GM12873 (cell line): Measurements from ENCODE around the gene SARS1.
A peak's percentile ranks its signal among the peaks of the same experiment; 100 is the strongest.

ENCODE experiments used
- CTCF ChIP-seq: IDR thresholded peaks from 2 replicates; pipeline ENCODE4 v1.5.1; 2012; ENCODE audit warnings: low read depth, mild to moderate bottlenecking, moderate library complexity, low read length, control low read depth; ENCODE audit not compliant: insufficient read depth; ENCODE audit errors: missing control alignments

Gene SARS1

DNA sequence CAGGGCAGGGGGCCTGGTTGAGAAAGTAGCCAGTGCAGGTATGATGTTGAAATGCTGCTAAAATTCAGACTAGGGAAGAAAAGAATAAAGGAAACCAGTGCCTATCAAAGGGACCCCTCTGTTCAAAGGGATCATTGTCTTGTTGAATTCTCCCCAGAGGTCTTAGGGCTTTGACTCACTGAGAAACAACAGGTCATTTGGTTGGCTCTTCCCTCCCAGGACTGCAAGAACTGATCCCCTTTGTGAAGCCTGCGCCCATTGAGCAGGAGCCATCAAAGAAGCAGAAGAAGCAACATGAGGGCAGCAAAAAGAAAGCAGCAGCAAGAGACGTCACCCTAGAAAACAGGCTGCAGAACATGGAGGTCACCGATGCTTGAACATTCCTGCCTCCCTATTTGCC lies 23.8 kb downstream of the SARS1 start:
- no peak for TF ChIP-seq CTCF

DNA sequence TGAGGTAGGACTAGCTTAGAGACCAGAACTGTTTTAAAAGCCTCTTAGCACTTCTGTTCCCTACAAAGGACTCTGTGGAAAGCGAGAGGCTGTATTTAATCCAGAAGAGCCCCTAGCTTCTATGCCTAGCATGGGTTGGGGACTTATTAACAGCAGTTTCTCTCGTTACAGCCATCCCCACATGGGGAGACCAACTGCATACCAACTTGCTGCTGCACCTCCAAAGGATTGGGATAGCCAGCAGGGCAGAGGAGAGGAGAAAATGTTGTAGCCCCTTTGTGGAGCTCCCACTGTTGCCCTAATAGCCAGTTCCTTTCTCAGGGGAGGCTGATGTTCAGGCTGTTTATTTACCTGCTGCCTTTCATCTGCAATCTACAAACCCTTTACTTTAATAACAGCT lies 24.7 kb downstream of the SARS1 start:
- no peak for TF ChIP-seq CTCF

DNA sequence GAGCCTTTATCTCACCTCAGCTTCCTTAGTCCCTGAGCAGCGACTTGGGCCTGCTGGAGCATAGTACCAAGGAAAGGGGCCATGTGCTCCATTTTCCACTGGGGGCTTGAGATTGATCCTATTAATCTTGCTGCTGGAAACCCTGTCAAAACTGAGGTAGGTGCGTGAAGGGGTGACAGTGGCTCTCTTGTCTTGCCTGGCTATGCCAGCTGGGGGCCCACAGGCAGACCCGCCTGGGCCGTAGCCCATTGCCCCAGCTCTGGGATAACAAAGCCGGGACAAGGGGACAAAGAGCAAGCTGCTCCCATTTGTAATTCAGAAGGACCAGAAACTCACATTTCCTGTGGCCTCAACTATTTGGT lies 25.3 kb downstream of the SARS1 start:
- TF ChIP-seq CTCF, result no peak

GRCh38 chr1:109239409-109240068 lies 25.8 kb downstream of the SARS1 start:
- peak; percentile 64 for TF ChIP-seq CTCF

DNA sequence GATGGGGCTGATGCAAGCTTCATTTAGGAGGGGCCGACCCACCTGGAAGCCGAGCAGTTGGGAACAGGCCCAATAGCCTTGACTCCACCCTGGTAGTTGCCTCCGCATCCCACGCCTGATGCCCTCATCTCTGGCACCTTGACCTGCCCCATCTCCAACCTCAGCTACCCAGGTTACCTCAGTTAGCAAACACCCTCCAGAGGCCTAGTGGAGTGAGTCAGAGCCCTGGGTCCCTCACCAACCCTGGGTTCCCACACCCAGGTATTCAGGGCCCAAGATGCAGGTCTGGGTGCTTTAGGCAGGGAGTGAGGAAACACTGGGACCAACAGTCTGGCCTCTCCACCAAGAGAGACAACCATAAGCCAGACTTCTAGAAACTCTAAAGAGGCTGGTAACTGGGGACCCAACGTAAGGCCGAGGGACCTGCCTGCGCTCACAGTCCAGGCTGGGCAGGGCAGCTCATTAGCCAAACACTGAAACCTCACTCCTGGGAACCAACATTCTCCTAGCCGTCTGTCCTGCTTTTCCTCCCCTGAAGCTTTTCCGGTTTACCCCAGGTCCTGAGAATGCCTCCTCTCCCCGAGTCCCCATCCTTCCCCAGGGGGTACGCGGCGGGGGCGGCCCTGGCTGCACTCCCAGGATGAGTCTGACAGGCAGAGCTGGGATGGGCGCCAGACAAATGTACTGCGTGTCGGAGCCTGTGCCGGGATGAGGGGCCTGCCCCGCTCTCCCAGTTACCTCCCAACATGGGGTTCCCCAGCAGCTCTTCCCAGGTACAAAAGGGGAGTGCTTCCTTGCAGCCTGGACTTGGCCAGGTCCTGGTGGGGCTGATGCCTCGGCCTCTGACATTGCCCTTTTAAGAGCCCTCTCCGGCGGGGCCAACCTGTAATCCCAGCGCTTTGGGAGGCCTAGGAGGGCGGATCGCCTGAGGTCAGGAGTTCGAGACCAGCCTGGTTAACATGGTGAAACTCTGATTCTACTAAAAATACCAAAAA lies 26.7 kb downstream of the SARS1 start:
- TF ChIP-seq CTCF, result no peak

DNA sequence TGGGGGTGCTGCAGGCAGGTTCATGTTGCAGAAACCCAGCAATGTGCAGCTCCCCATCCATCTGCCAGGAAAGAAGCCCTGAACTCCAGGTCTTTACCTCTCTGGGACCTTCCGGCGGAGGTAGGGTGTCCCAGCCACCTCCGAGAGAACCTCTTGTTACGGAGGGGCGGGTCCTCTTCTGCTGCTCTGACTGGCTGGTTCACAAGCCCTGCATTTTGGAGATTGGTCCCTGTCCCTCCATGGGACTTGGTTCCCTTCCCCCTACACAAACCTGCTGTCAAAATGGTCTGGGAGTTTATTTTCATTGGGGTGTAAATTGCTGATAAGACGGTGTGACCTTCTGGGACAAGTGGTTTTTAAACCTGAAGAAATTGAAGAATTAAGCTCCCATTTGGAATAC lies 27.6 kb downstream of the SARS1 start:
- TF ChIP-seq CTCF, result no peak

DNA sequence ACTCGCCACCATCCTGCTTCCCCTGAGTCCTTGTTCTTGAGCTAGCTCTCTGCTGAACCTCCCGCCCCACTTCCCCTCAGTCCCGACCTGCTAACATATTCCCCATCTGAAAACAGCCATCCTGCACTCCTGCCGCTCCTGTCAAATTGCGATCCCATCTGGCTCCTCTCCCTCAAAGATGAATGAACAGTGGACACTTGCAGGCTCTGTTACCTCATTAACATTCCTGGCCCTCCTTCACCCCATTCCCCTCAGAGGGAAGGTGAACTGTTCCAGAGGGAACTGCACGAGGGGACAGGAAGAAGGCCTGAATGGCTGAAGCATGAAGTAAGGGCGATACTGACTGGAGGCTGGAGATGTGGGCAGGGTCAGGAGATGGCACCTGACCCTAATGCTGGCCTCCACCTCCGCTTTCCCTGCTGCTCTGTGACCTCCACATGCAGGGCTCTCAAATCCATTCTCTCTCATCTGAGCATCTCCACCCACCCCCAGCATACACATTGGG lies 28.2 kb downstream of the SARS1 start:
- TF ChIP-seq CTCF, result no peak
